Activated CD8-positive, alpha-beta memory T cell treated with anti-CD3 and anti-CD28 coated beads, Interleukin-2, amount 50 U/mL, for 1 hour (primary cell): ENCODE results near the gene TSPAN18.

ENCODE experiments used
- DNase-seq: peaks from one replicate; pipeline ENCODE4 v3.0.0-alpha.2; 2020; ENCODE audit errors: extremely low read depth

The TSPAN18 gene

DNA sequence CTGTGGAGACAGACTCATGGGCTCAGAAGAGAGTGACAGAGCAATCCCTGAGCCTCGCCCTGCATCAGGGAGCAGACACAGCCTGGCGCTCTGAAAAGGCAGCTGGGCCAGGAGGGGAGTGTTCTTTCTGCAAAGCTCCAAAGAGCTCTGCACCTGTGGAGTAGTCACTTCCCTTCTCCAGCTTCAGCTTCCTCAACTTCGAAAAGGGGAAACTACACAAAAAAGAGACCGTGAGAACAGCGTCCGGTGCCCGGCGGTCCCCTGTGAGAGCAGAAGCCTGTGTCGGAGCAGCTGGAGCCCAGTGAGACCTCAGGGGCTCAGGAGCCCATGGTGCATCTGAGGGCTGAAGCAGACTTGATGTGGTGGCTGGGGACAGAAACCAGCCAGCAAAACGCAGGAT is 188.9 kb downstream of the TSPAN18 start:
- DNase-seq, result no peak

- DNase-seq, result no peak
These were observed 189.6 kb downstream of the TSPAN18 start for GRCh38 chr11:44916331-44916730.

- no peak for DNase-seq
These were observed 190.1 kb downstream of the TSPAN18 start for GRCh38 chr11:44916801-44917385.

GRCh38 chr11:44917741-44918140 is 191.0 kb downstream of the TSPAN18 start:
- DNase-seq, result no peak

DNA sequence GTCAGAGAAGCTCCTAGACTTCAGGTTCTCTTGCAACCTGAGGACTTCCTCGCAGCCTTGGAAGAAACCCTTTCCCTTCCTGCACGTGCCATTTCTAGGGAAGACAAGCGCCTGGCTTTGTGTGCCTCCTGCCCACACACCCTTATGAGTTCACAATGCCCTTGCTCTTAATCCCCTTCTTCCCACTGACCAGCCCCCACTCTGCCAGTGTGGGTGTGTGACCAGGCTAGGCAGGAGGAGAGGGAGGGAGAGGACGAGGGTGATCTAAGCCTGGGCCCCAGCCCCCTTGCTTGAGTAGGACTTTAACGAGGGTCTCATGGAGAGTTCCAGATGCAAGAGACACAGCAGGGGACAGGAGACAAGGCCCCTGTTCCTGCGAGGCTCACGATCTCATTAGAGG is 193.7 kb downstream of the TSPAN18 start:
- no peak for DNase-seq

- no peak for DNase-seq
These were observed 196.4 kb downstream of the TSPAN18 start for GRCh38 chr11:44923115-44923514.

DNA sequence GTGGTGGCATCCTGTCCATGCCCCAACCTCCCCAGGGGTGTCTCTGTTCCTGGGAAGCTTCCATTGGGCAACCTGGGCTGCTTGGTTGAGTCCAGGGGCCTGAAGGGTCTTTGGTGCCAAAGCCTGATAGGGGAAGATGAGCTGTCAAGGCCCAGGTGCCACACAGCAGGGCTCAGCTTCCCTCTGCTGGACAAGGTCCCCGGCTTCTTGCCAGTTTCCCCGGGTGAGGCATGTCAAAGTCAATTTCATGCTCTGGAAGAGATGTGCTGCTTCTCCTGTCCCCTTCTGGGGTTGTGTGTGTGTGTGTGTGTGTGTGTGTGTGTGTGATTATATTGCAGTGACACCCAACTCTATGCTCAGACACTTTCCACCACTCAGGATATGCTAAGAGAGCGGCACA is 197.0 kb downstream of the TSPAN18 start:
- no peak for DNase-seq

DNA sequence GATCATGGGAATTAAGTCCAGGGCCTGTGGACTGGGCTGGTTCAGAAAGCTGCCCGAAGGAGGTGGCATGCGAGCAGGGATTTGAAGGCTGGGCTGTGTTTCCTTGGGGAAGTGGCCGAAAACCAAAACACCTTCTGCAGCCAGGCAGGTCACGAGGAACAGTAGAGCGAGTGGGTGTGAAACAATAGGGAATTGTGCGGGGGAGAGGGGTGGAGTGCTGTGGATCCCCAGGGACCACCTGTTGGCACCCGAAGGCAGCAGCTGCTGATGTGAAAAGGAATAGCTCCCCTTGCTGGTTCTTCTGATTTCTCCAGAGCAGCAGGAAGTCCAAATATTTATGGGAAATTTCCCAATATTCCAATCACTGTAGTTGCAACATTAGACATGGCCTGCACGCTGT is 199.3 kb downstream of the TSPAN18 start:
- DNase-seq, result no peak

DNA sequence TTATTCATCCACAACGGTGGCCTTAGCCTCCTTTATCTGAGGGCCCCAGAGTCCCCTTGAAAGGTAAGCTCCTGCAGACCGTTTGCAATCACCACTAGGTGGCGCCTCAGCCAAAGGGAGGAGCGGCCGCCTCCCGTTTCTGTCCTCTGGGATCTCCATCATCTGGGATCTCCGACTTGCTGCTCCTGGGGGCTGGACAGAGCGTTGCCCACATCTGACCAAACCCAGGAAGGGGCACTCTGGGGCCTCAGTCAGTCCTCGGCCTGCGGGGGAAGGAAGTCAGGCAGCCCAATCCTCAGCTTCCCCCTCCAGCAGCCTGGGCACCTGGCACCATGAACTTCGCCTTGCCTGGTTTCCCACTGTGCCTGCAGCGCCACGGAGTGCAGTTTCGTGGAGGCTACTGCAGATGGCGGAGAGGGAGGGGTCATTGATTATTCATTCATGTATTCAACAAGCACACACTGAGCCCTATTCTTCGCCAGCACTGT is 200.5 kb downstream of the TSPAN18 start:
- DNase-seq, result no peak

GRCh38 chr11:44928144-44928543 is 201.4 kb downstream of the TSPAN18 start:
- DNase-seq, result no peak

GRCh38 chr11:44928816-44929215 is 202.1 kb downstream of the TSPAN18 start:
- no peak for DNase-seq

GRCh38 chr11:44930588-44931302 is 204.0 kb downstream of the TSPAN18 start:
- DNase-seq, result no peak

GRCh38 chr11:44931466-44931865 is 204.7 kb downstream of the TSPAN18 start:
- DNase-seq, result no peak

GRCh38 chr11:44934110-44934509 is 207.3 kb downstream of the TSPAN18 start:
- DNase-seq, result no peak

DNA sequence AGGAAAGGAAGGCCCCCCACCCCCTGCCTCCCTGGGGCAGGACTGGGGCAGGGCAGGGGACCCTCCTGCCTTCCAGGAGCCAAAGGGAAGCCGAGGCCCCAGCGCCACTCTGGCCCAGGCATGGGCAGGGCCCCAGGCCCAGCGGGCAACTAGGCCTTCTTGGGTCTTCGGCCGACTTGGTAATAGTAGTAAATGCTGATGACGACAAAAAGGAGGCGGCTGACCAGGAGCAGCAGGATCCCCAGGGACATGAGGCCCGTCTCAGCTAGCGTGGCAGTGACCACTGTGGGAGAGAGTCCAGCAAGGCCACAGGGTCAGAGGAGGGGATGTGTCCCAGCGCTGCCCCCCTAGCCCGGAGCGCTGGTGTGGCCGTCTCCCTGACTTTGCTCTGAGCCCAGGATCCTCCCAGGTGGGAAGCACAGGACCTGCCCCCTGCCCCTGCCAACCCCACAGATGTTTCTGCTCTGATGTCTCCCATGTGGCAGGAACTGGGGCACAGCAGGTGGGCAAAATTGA is 208.0 kb downstream of the TSPAN18 start:
- no peak for DNase-seq

GRCh38 chr11:44936525-44936924 is 209.8 kb downstream of the TSPAN18 start:
- peak; percentile 40 for DNase-seq

- DNase-seq, result no peak
These were observed 210.3 kb downstream of the TSPAN18 start for GRCh38 chr11:44936951-44937543.

- DNase-seq, result no peak
These were observed 211.4 kb downstream of the TSPAN18 start for GRCh38 chr11:44938066-44938691.

GRCh38 chr11:44939673-44940395 is 213.1 kb downstream of the TSPAN18 start:
- no peak for DNase-seq

- no peak for DNase-seq
These were observed 213.6 kb downstream of the TSPAN18 start for GRCh38 chr11:44940404-44940803.

GRCh38 chr11:44940835-44941234 is 214.1 kb downstream of the TSPAN18 start:
- no peak for DNase-seq
